Measurements from ENCODE around the gene MIGA1.

Gene MIGA1

GRCh38 chr1:77834771-77835334, 55.4 kb downstream of the MIGA1 start:
- no peaks in the 10 kb centered on the region for H3K9me3 Mint-ChIP-seq
- peaks cover 0 to 6% of the 10 kb centered on the region in 2 donors for H3K4me1 Mint-ChIP-seq (ENCODE audit: low read depth in 2 of 2)
- DNase-seq = no peak
- no peak overlapping the region for H3K27ac Mint-ChIP-seq
- H3K27me3 Mint-ChIP-seq = no peaks in the 10 kb centered on the region
- peaks cover 30% of the 10 kb centered on the region for H3K36me3 Mint-ChIP-seq (ENCODE audit: insufficient read depth)
- H3K4me3 Mint-ChIP-seq = no peak overlapping the region
- ATAC-seq (replicated peaks) = no peak

- Mint-ChIP-seq H3K27me3 (no peaks in the 10 kb centered on the region), H3K27ac (no peak overlapping the region), H3K36me3 (ENCODE audit: insufficient read depth) (peaks cover 25% of the 10 kb centered on the region), H3K4me3 (no peak overlapping the region), H3K4me1 (ENCODE audit: low read depth in 2 of 2) (peaks cover 0 to 4% of the 10 kb centered on the region in 2 donors), H3K9me3 (no peaks in the 10 kb centered on the region)
- DNase-seq (no peak), ATAC-seq (replicated peaks) (no peak)
Observed at GRCh38 chr1:77841574-77841973, 62.1 kb downstream of the MIGA1 start.

GRCh38 chr1:77845951-77846350, 66.5 kb downstream of the MIGA1 start:
- DNase-seq = no peak
- H3K27ac Mint-ChIP-seq = no peak overlapping the region
- no peak for ATAC-seq (replicated peaks)
- no peak overlapping the region for H3K4me3 Mint-ChIP-seq
- H3K9me3 Mint-ChIP-seq = no peaks in the 10 kb centered on the region
- peaks cover 0 to 4% of the 10 kb centered on the region in 2 donors for H3K4me1 Mint-ChIP-seq (ENCODE audit: low read depth in 2 of 2)
- H3K27me3 Mint-ChIP-seq = no peaks in the 10 kb centered on the region
- peaks cover 15% of the 10 kb centered on the region for H3K36me3 Mint-ChIP-seq (ENCODE audit: insufficient read depth)

GRCh38 chr1:77846966-77847365, 67.5 kb downstream of the MIGA1 start:
- ATAC-seq (replicated peaks) = no peak
- peaks cover 15% of the 10 kb centered on the region for H3K36me3 Mint-ChIP-seq (ENCODE audit: insufficient read depth)
- no peak for DNase-seq
- no peaks in the 10 kb centered on the region for H3K27me3 Mint-ChIP-seq
- no peaks in the 10 kb centered on the region for H3K9me3 Mint-ChIP-seq
- no peak overlapping the region for H3K27ac Mint-ChIP-seq
- no peak overlapping the region for H3K4me3 Mint-ChIP-seq
- no peaks in the 10 kb centered on the region for H3K4me1 Mint-ChIP-seq (ENCODE audit: low read depth in 2 of 2)

- H3K4me1 Mint-ChIP-seq (ENCODE audit: low read depth in 2 of 2) = no peaks in the 10 kb centered on the region
- H3K27me3 Mint-ChIP-seq = no peaks in the 10 kb centered on the region
- H3K4me3 Mint-ChIP-seq = no peak overlapping the region
- DNase-seq (no peak), ATAC-seq (replicated peaks) (no peak)
- no peaks in the 10 kb centered on the region for H3K9me3 Mint-ChIP-seq
- no peak overlapping the region for H3K27ac Mint-ChIP-seq
- H3K36me3 Mint-ChIP-seq (ENCODE audit: insufficient read depth) = peaks cover 9% of the 10 kb centered on the region
Observed at GRCh38 chr1:77847621-77848080, 68.2 kb downstream of the MIGA1 start.

- no peak overlapping the region for H3K27ac Mint-ChIP-seq
- H3K4me3 Mint-ChIP-seq = no peak overlapping the region
- H3K27me3 Mint-ChIP-seq = no peaks in the 10 kb centered on the region
- H3K36me3 Mint-ChIP-seq (ENCODE audit: insufficient read depth) = peaks cover 3% of the 10 kb centered on the region
- peaks cover 0 to 4% of the 10 kb centered on the region in 2 donors for H3K9me3 Mint-ChIP-seq
- no peak for DNase-seq
- ATAC-seq (replicated peaks) = no peak
- peaks cover 2 to 7% of the 10 kb centered on the region in 2 donors for H3K4me1 Mint-ChIP-seq (ENCODE audit: low read depth in 2 of 2)
Observed at GRCh38 chr1:77850082-77850481, 70.6 kb downstream of the MIGA1 start.

- no peak for DNase-seq
Observed at GRCh38 chr1:77857552-77857951, 78.1 kb downstream of the MIGA1 start.

GRCh38 chr1:77858725-77859124, 79.3 kb downstream of the MIGA1 start:
- H3K4me3 Mint-ChIP-seq = no peak overlapping the region
- peaks cover 31% of the 10 kb centered on the region for H3K36me3 Mint-ChIP-seq (ENCODE audit: insufficient read depth)
- DNase-seq = no peak
- peaks cover 8 to 17% of the 10 kb centered on the region in 2 donors for H3K4me1 Mint-ChIP-seq (ENCODE audit: low read depth in 2 of 2)
- ATAC-seq (replicated peaks) = no peak
- peak overlapping the region in 1 of 2 donors; percentile 79 for H3K27ac Mint-ChIP-seq
- H3K27me3 Mint-ChIP-seq = no peaks in the 10 kb centered on the region
- peaks cover 0 to 15% of the 10 kb centered on the region in 2 donors for H3K9me3 Mint-ChIP-seq

More at GRCh38 chr1:77857552-77857951, 78.1 kb downstream of the MIGA1 start:
- peak overlapping the region in 1 of 2 donors; percentile 79 for H3K27ac Mint-ChIP-seq
- ATAC-seq (replicated peaks) = no peak
- H3K4me1 Mint-ChIP-seq (ENCODE audit: low read depth in 2 of 2) = peaks cover 8 to 17% of the 10 kb centered on the region in 2 donors
- H3K9me3 Mint-ChIP-seq = peaks cover 0 to 15% of the 10 kb centered on the region in 2 donors
- H3K27me3 Mint-ChIP-seq = no peaks in the 10 kb centered on the region
- peaks cover 22% of the 10 kb centered on the region for H3K36me3 Mint-ChIP-seq (ENCODE audit: insufficient read depth)
- no peak overlapping the region for H3K4me3 Mint-ChIP-seq

- DNase-seq = no peak
- ATAC-seq (replicated peaks) = no peak
- peaks cover 36% of the 10 kb centered on the region for H3K36me3 Mint-ChIP-seq (ENCODE audit: insufficient read depth)
- no peak overlapping the region for H3K27ac Mint-ChIP-seq
- H3K9me3 Mint-ChIP-seq = peaks cover 0 to 15% of the 10 kb centered on the region in 2 donors
- no peaks in the 10 kb centered on the region for H3K27me3 Mint-ChIP-seq
- H3K4me3 Mint-ChIP-seq = no peak overlapping the region
- peaks cover 5 to 17% of the 10 kb centered on the region in 2 donors for H3K4me1 Mint-ChIP-seq (ENCODE audit: low read depth in 2 of 2)
Observed at GRCh38 chr1:77859248-77859647, 79.8 kb downstream of the MIGA1 start.

- no peak for ATAC-seq (replicated peaks)
- no peaks in the 10 kb centered on the region for H3K27me3 Mint-ChIP-seq
- no peak overlapping the region for H3K4me3 Mint-ChIP-seq
- no peaks in the 10 kb centered on the region for H3K4me1 Mint-ChIP-seq (ENCODE audit: low read depth in 2 of 2)
- H3K27ac Mint-ChIP-seq = no peak overlapping the region
- DNase-seq = no peak
- peaks cover 50% of the 10 kb centered on the region for H3K36me3 Mint-ChIP-seq (ENCODE audit: insufficient read depth)
- no peaks in the 10 kb centered on the region for H3K9me3 Mint-ChIP-seq
Observed at GRCh38 chr1:77866296-77866695, 86.8 kb downstream of the MIGA1 start.

GRCh38 chr1:77872645-77873044, 93.2 kb downstream of the MIGA1 start:
- ATAC-seq (replicated peaks) = no peak
- H3K27ac Mint-ChIP-seq = no peak overlapping the region
- H3K4me3 Mint-ChIP-seq = no peak overlapping the region
- no peak for DNase-seq
- H3K36me3 Mint-ChIP-seq (ENCODE audit: insufficient read depth) = peaks cover 14% of the 10 kb centered on the region
- no peaks in the 10 kb centered on the region for H3K27me3 Mint-ChIP-seq
- H3K9me3 Mint-ChIP-seq = no peaks in the 10 kb centered on the region
- H3K4me1 Mint-ChIP-seq (ENCODE audit: low read depth in 2 of 2) = no peaks in the 10 kb centered on the region

- DNase-seq (no peak), ATAC-seq (replicated peaks) (no peak)
- Mint-ChIP-seq H3K36me3 (ENCODE audit: insufficient read depth) (peaks cover 21% of the 10 kb centered on the region), H3K4me3 (no peak overlapping the region), H3K9me3 (no peaks in the 10 kb centered on the region), H3K27me3 (no peaks in the 10 kb centered on the region), H3K27ac (no peak overlapping the region), H3K4me1 (ENCODE audit: low read depth in 2 of 2) (no peaks in the 10 kb centered on the region)
Observed at GRCh38 chr1:77873461-77873860, 94.0 kb downstream of the MIGA1 start.

- Mint-ChIP-seq H3K36me3 (ENCODE audit: insufficient read depth) (peaks cover 26% of the 10 kb centered on the region), H3K9me3 (no peaks in the 10 kb centered on the region), H3K27ac (no peak overlapping the region), H3K4me3 (no peak overlapping the region), H3K27me3 (no peaks in the 10 kb centered on the region), H3K4me1 (ENCODE audit: low read depth in 2 of 2) (no peaks in the 10 kb centered on the region)
- no peak for DNase-seq
- ATAC-seq (replicated peaks) = no peak
Observed at GRCh38 chr1:77874804-77875445, 95.5 kb downstream of the MIGA1 start.

- H3K27me3 Mint-ChIP-seq = no peaks in the 10 kb centered on the region
- peaks cover 26% of the 10 kb centered on the region for H3K36me3 Mint-ChIP-seq (ENCODE audit: insufficient read depth)
- H3K4me1 Mint-ChIP-seq (ENCODE audit: low read depth in 2 of 2) = no peaks in the 10 kb centered on the region
- H3K4me3 Mint-ChIP-seq = no peak overlapping the region
- ATAC-seq (replicated peaks) = no peak
- H3K27ac Mint-ChIP-seq = no peak overlapping the region
- no peak for DNase-seq
- H3K9me3 Mint-ChIP-seq = no peaks in the 10 kb centered on the region
Observed at GRCh38 chr1:77876884-77877283, 97.4 kb downstream of the MIGA1 start.
